CD4-positive, CD25-positive, alpha-beta regulatory T cell (primary cell): Measurements from ENCODE around the gene RCOR3. TPM values are rescaled to one million over a fixed set of nuclear protein-coding genes. Genes with fewer than 3 reads are reported as not detected.
"Not testable (repeated sequence)": the region's sequence is repeated elsewhere in the genome, so short reads cannot be mapped to it uniquely, and the experiment has no call there.

Experiments used
- ATAC-seq, 2 donors: fragments of 150-1000 bp; cut with Tn5 transposase; one replicate each; pipeline ENCODE4 v1.10.0; 2021; ENCODE audit warnings: low read depth in 2 of 2, moderate number of reproducible peaks in 2 of 2, moderate library complexity in 1 of 2
- DNase-seq, 3 donors: peaks; one replicate each; pipeline versions ENCODE4 v3.0.0 to v3.0.0-alpha.2; 2012 to 2022; ENCODE audit warnings: mixed read lengths in 1 of 3
- H3K27ac ChIP-seq: one replicate; pipeline ENCODE4 v1.7.0; 2013; ENCODE audit warnings: mild to moderate bottlenecking, low read length; ENCODE audit not compliant: insufficient read depth, poor library complexity, severe bottlenecking
- H3K27me3 ChIP-seq: one replicate; pipeline ENCODE4 v1.7.0; 2013; ENCODE audit warnings: low read length; ENCODE audit not compliant: control insufficient read depth, insufficient read depth
- H3K36me3 ChIP-seq: one replicate; pipeline ENCODE4 v1.7.0; 2013; ENCODE audit warnings: mild to moderate bottlenecking, low read length, moderate library complexity; ENCODE audit not compliant: control insufficient read depth, insufficient read depth
- H3K4me1 ChIP-seq: 2 replicates; pipeline ENCODE4 v1.7.0; 2013; ENCODE audit warnings: mild to moderate bottlenecking, low read length; ENCODE audit not compliant: insufficient read depth, control insufficient read depth, poor library complexity, severe bottlenecking
- H3K4me3 ChIP-seq: one replicate; pipeline ENCODE4 v1.7.0; 2013; ENCODE audit warnings: low read depth, mild to moderate bottlenecking, low read length, moderate library complexity
- H3K9me3 ChIP-seq, 2 experiments: 1 replicate in 1 of 2; 2 replicates in 1 of 2; pipeline ENCODE4 v1.7.0; 2013; ENCODE audit warnings: low read length in 2 of 2, mild to moderate bottlenecking in 1 of 2, moderate library complexity in 1 of 2; ENCODE audit not compliant: control insufficient read depth in 2 of 2
- H3K27ac Mint-ChIP-seq, 3 donors: one replicate each; pipeline ENCODE4 v1.8.0; 2020 to 2022; ENCODE audit warnings: mild to moderate bottlenecking in 3 of 3, mixed read lengths in 3 of 3, moderate library complexity in 2 of 3
- H3K27me3 Mint-ChIP-seq: one replicate; pipeline ENCODE4 v1.8.0; 2022; ENCODE audit warnings: mild to moderate bottlenecking, mixed read lengths
- H3K36me3 Mint-ChIP-seq: one replicate; pipeline ENCODE4 v1.8.0; 2020; ENCODE audit warnings: mixed read lengths
- H3K4me1 Mint-ChIP-seq, 4 donors: one replicate each; pipeline ENCODE4 v1.8.0; 2020 to 2022; ENCODE audit warnings: mixed read lengths in 4 of 4, mild to moderate bottlenecking in 1 of 4
- H3K4me3 Mint-ChIP-seq, 4 donors: one replicate each; pipeline ENCODE4 v1.8.0; 2020 to 2022; ENCODE audit warnings: mild to moderate bottlenecking in 4 of 4, mixed read lengths in 4 of 4, moderate library complexity in 3 of 4
- H3K9me3 Mint-ChIP-seq, 7 donors: one replicate each; pipeline ENCODE4 v1.8.0; 2020 to 2022; ENCODE audit warnings: mixed read lengths in 7 of 7, mild to moderate bottlenecking in 3 of 7, moderate library complexity in 2 of 7
- polyA plus RNA-seq, 4 donors: library from polyadenylated mRNA; unstranded; fragments of 300-500 nt; fragmentation: Illumina TruSeq; gene quantifications; one replicate each; pipeline ENCODE4 v1.2.3, GENCODE V29; 2021
- total RNA-seq: library from RNA; stranded (reverse); gene quantifications from one replicate; pipeline ENCODE4 v1.2.3, GENCODE V29; 2022

Gene RCOR3
- total and polyA plus RNA-seq, 5 donors from 2014 or later, result 22.7 to 73.9 (median 26.8) TPM

DNA sequence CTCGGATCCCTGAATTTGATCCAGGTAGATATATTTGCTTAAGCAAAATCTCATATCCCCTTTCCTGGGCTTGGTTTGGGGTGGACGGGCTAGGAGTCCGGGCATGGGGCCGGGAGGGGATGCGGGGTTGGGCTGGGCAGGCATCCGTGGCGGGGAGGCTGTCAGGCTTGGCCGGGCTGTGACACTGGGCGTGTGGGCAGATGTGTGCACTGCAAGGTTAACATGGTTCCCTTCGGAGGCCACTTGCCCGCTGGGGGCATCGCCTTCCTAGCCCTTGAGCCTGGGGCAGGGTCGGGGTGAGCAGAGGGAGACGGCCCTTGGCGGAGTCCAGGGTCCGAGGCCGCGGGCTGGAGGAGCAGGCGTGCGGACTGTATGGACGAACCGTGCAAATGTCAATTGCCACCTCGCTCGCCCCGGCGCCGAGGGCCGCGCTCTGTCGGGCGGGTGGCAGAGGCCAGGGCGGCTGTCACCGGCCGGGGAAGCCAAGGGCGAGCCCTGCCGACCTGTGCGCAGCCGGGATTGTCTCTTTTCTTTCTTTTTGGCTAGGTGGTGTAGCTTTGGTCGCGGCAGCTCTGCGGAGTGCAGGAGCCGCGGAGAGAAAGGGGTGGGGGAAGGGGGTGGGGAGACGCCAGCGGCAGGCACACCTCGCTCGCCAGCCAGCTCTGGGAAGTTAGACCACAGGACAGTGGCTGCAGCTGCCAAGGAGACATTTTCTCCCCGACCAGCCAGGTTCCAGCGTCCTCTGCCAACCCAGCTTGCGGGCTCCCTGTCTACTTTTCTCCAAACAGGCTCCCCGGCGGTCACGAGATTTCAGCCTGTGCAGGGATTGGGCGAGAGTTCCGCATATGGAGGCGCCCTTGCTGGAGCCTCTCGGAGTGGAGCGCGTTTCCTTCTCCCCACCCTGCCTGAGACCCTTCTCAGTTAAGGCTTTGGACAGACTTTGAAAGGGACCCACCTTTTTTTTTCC is 1.3 kb downstream of the RCOR3 start:
- Histone ChIP-seq H3K4me3 (peak overlapping the region; percentile 72), H3K36me3 (peaks cover 4% of the 10 kb centered on the region), H3K27me3 (no peaks in the 10 kb centered on the region), H3K27ac (peak overlapping the region; percentile 86), H3K9me3 (no peaks in the 10 kb centered on the region), H3K4me1 (peaks cover 19% of the 10 kb centered on the region)
- H3K27ac Mint-ChIP-seq, result peak overlapping the region; percentile 84 to 93 (median 90)
- peak overlapping the region; percentile 87 to 99 (median 92) for H3K4me3 Mint-ChIP-seq
- peak; percentile 14 to 18 for ATAC-seq
- DNase-seq, result peak; percentile 54 to 77 (median 57)
- H3K4me1 Mint-ChIP-seq, result peaks cover 17 to 44% (median 27%) of the 10 kb centered on the region in 4 donors
- H3K9me3 Mint-ChIP-seq, result peaks cover 0 to 1% (median 0%) of the 10 kb centered on the region in 7 donors
- H3K27me3 Mint-ChIP-seq, result peaks cover 6% of the 10 kb centered on the region
- peaks cover 9% of the 10 kb centered on the region for H3K36me3 Mint-ChIP-seq

DNA sequence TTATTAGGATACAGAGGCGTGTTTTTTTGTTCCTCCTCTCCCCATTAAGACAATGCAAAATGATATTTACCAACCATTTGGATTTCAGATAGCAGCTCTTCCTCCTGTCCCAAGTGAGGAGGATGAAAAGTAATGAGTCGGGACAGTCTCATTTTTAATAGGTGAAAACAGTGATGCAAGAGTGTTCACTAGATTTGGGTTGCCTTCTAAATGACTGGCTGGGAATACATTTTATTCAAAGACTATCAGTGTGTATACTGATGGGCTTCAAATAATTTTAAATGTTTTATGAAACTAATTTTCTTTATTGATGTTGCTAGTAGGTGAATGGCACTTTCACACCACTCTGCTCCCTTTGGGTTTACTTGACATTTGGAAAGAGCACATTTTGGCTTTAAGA is 2.1 kb downstream of the RCOR3 start:
- Histone ChIP-seq H3K4me1 (peaks cover 19% of the 10 kb centered on the region), H3K27me3 (no peaks in the 10 kb centered on the region), H3K36me3 (peaks cover 6% of the 10 kb centered on the region), H3K4me3 (peak overlapping the region; percentile 72), H3K9me3 (no peaks in the 10 kb centered on the region), H3K27ac (peak overlapping the region; percentile 86)
- ATAC-seq, result no peak
- peaks cover 6% of the 10 kb centered on the region for H3K27me3 Mint-ChIP-seq
- peaks cover 0 to 1% (median 0%) of the 10 kb centered on the region in 7 donors for H3K9me3 Mint-ChIP-seq
- DNase-seq, result no peak
- H3K27ac Mint-ChIP-seq, result peak overlapping the region; percentile 82 to 90 (median 84)
- peak overlapping the region; percentile 87 to 99 (median 92) for H3K4me3 Mint-ChIP-seq
- peaks cover 13% of the 10 kb centered on the region for H3K36me3 Mint-ChIP-seq
- H3K4me1 Mint-ChIP-seq, result peaks cover 22 to 47% (median 33%) of the 10 kb centered on the region in 4 donors

DNA sequence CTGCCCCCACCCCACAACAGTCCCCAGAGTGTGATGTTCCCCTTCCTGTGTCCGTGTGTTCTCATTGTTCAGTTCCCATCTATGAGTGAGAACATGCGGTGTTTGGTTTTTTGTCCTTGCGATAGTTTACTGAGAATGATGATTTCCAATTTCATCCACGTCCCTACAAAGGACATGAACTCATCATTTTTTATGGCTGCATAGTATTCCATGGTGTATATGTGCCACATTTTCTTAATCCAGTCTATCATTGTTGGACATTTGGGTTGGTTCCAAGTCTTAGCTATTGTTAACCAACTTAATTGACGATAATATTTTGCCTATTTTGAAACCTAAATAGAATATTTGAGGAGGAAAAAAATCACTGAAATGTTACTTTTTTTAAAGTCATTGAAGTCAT is 3.9 kb downstream of the RCOR3 start:
- not testable (repeated sequence) for H3K9me3 Mint-ChIP-seq, ATAC-seq, H3K27me3 Mint-ChIP-seq, H3K4me3 Mint-ChIP-seq, H3K27ac ChIP-seq, H3K27ac Mint-ChIP-seq, DNase-seq, H3K4me3 ChIP-seq, H3K27me3 ChIP-seq, H3K9me3 ChIP-seq
- Mint-ChIP-seq H3K4me1 (peaks cover 20 to 47% (median 39%) of the 10 kb centered on the region in 4 donors), H3K36me3 (peaks cover 19% of the 10 kb centered on the region)
- H3K36me3 ChIP-seq, result peaks cover 12% of the 10 kb centered on the region
- peaks cover 17% of the 10 kb centered on the region for H3K4me1 ChIP-seq

DNA sequence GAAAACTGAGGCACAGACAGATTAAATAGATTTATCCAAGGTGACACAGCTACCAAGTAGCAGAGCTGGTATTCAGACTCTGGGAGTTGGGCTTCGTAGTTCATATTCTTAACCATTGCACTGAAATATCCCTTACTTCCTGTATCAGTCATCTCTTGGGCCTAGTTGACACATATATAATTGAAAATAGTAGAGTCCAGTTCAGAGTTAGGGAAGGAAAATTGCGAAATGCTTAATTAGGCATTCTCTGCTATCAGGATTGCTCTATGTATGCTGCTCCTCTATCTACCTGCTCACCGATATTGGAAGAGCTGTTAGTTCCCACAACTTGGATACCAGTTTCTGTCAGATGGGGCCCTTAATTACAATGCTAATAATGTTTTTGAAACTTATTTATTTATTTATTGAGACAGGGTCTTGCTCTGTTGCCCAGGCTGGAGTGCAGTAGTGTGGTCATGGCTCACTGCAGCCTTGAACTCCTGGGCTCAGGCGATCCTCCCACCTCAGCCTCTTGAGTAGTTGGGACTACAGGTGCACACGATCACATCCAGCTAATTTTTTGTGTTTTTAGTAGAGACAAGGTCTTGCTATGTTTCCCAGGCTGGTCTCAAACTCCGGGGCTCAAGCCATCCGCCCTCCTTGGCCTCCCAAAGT is 8.2 kb downstream of the RCOR3 start:
- no peak for ATAC-seq
- H3K4me1 Mint-ChIP-seq, result peaks cover 8 to 38% (median 32%) of the 10 kb centered on the region in 4 donors
- H3K27me3 Mint-ChIP-seq, result no peaks in the 10 kb centered on the region
- H3K36me3 ChIP-seq, result peaks cover 20% of the 10 kb centered on the region
- DNase-seq, result no peak
- no peaks in the 10 kb centered on the region for H3K9me3 Mint-ChIP-seq
- no peaks in the 10 kb centered on the region for H3K4me1 ChIP-seq
- H3K36me3 Mint-ChIP-seq, result peaks cover 27% of the 10 kb centered on the region
- H3K9me3 ChIP-seq, result no peaks in the 10 kb centered on the region
- H3K4me3 Mint-ChIP-seq, result no peak overlapping the region
- no peak overlapping the region for H3K27ac Mint-ChIP-seq
- H3K27ac ChIP-seq, result no peak overlapping the region
- H3K27me3 ChIP-seq, result no peaks in the 10 kb centered on the region
- H3K4me3 ChIP-seq, result no peak overlapping the region

DNA sequence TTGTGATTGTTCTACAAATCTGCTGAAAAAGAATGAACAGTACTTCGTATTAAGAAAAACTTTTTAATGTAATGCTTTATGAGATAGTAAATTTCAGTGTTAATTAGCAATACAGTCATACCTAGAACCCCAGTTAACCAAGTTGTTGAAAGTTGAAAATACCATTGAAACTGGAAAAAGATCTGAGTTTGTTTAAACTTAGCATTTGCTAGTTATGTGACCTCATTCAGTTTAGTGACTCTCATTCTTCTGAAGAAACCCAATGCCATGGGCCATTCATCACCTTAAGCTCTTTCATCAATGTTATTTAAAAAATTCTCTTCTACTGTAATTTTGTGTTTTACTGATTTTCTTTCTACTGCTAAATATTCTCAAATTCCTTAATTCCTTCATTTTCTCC is 20.2 kb downstream of the RCOR3 start:
- H3K27me3 Mint-ChIP-seq, result no peaks in the 10 kb centered on the region
- H3K36me3 ChIP-seq, result peaks cover 70% of the 10 kb centered on the region
- no peak for ATAC-seq

DNA sequence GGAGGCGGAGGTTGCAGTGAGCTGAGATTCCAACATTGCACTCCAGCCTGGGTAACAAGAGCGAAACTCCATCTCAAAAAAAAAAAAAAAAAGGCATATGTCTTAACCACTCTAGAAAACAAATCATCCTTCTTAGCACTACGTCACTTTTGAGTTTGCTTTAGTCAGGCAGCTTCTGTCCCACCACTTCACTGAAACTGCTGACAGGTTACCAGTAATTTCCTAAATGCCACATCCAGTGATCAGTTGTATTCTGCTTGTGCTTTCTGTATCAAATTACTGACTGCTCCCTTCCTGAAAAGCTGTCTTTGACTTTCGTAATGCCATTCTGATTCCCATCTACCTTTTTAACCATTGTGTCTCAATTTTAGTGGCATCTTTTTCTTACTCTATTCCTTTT is 21.7 kb downstream of the RCOR3 start:
- H3K27me3 ChIP-seq, result no peaks in the 10 kb centered on the region
- no peaks in the 10 kb centered on the region for H3K4me1 ChIP-seq
- Mint-ChIP-seq H3K27ac (no peak overlapping the region), H3K9me3 (no peaks in the 10 kb centered on the region), H3K4me1 (peaks cover 0 to 8% (median 6%) of the 10 kb centered on the region in 4 donors), H3K4me3 (no peak overlapping the region), H3K27me3 (no peaks in the 10 kb centered on the region), H3K36me3 (peaks cover 26% of the 10 kb centered on the region)
- no peak overlapping the region for H3K4me3 ChIP-seq
- peaks cover 68% of the 10 kb centered on the region for H3K36me3 ChIP-seq
- no peak overlapping the region for H3K27ac ChIP-seq
- ATAC-seq (no peak), DNase-seq (peak in 1 of 3 donors; percentile 21)
- no peaks in the 10 kb centered on the region for H3K9me3 ChIP-seq

More for the DNA sequence above, 20.2 kb downstream of the RCOR3 start:
- no peaks in the 10 kb centered on the region for H3K4me1 ChIP-seq
- no peaks in the 10 kb centered on the region for H3K27me3 ChIP-seq
- Mint-ChIP-seq H3K4me3 (no peak overlapping the region), H3K36me3 (peaks cover 16% of the 10 kb centered on the region), H3K9me3 (no peaks in the 10 kb centered on the region), H3K27ac (no peak overlapping the region), H3K4me1 (peaks cover 0 to 8% (median 4%) of the 10 kb centered on the region in 4 donors)
- no peak overlapping the region for H3K27ac ChIP-seq
- no peak overlapping the region for H3K4me3 ChIP-seq
- no peak for DNase-seq
- H3K9me3 ChIP-seq, result no peaks in the 10 kb centered on the region

DNA sequence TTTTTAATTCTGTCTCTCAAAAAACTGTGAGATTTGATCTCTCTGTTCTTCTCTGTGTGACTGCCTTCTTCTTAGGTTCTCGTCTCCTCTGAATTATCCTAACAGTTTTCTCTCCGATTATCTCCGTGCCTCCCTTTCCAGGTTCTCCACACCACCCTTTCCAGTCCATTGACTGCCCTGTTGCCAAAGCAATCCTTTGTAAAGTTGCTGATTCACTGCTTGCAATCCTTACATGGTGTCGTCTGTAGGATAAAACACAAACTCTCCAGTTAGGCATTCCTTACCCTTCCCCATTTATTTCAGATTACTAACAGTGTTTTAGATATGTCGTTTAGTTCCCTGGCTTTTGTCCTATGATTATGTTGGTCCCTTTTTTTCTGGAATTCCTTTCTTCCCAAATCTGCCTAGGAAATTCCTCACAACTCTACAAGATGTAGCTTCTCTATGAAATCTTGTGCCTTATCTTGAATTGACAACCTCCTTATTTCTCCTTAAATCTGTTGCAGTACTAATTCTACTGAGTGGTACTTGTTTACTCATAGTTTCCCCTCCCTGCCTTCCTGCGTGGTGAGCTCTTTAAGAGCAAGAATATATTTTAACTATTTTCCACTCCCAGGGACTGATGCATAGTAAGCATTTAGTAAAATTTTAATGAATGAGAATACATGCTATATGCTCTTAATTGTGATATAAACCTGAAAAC is 22.3 kb downstream of the RCOR3 start:
- H3K36me3 ChIP-seq, result peaks cover 68% of the 10 kb centered on the region
- Mint-ChIP-seq H3K27me3 (no peaks in the 10 kb centered on the region), H3K4me3 (no peak overlapping the region), H3K36me3 (peaks cover 23% of the 10 kb centered on the region), H3K9me3 (no peaks in the 10 kb centered on the region), H3K4me1 (peaks cover 0 to 6% (median 5%) of the 10 kb centered on the region in 4 donors), H3K27ac (no peak overlapping the region)
- no peak overlapping the region for H3K4me3 ChIP-seq
- no peaks in the 10 kb centered on the region for H3K4me1 ChIP-seq
- no peaks in the 10 kb centered on the region for H3K9me3 ChIP-seq
- no peaks in the 10 kb centered on the region for H3K27me3 ChIP-seq
- H3K27ac ChIP-seq, result no peak overlapping the region
- no peak for ATAC-seq
- no peak for DNase-seq
